Osteoblast (primary cell): Measurements from ENCODE around the gene PIGO. TPM values are rescaled to one million over a fixed set of nuclear protein-coding genes. Genes with fewer than 3 reads are reported as not detected.

Source experiments
- DNase-seq: peaks from one replicate; pipeline ENCODE4 v3.0.0; 2011; ENCODE audit warnings: low spot score, mixed read lengths; ENCODE audit not compliant: insufficient read length; ENCODE audit errors: missing footprints
- H2AFZ ChIP-seq: 2 replicates; pipeline ENCODE4 v1.6.0; 2011; ENCODE audit warnings: mild to moderate bottlenecking, low read length
- H3K27ac ChIP-seq: 2 replicates; pipeline ENCODE4 v1.5.1; 2011; ENCODE audit warnings: mild to moderate bottlenecking, low read depth, low read length, moderate library complexity
- H3K27me3 ChIP-seq: 2 replicates; pipeline ENCODE4 v1.6.0; 2012; ENCODE audit warnings: mild to moderate bottlenecking, control low read depth, inconsistent platforms, low read length, moderate library complexity; ENCODE audit not compliant: insufficient read depth
- H3K36me3 ChIP-seq: 2 replicates; pipeline ENCODE4 v1.5.1; 2011; ENCODE audit warnings: mild to moderate bottlenecking, low read length, control low read depth, moderate library complexity; ENCODE audit not compliant: insufficient read depth
- H3K4me1 ChIP-seq: 2 replicates; pipeline ENCODE4 v1.5.1; 2011; ENCODE audit warnings: mild to moderate bottlenecking, low read length, control low read depth, moderate library complexity; ENCODE audit not compliant: insufficient read depth
- H3K4me2 ChIP-seq: 2 replicates; pipeline ENCODE4 v1.6.0; 2011; ENCODE audit warnings: mild to moderate bottlenecking, low read length; ENCODE audit not compliant: insufficient read depth
- H3K4me3 ChIP-seq: fragments of 200-600 bp; sonication (generic); 3 replicates; pipeline ENCODE4 v1.5.1; 2012; ENCODE audit warnings: mild to moderate bottlenecking, low read length, inconsistent platforms; ENCODE audit not compliant: insufficient read depth
- H3K79me2 ChIP-seq: 2 replicates; pipeline ENCODE4 v1.6.0; 2012; ENCODE audit warnings: mild to moderate bottlenecking, low read length, control low read depth, inconsistent platforms; ENCODE audit not compliant: insufficient read depth
- H3K9me3 ChIP-seq: 2 replicates; pipeline ENCODE4 v1.5.1; 2011; ENCODE audit warnings: low read depth, low read length, control low read depth
- H4K20me1 ChIP-seq: 2 replicates; pipeline ENCODE4 v1.6.0; 2012; ENCODE audit warnings: mild to moderate bottlenecking, low read length, control low read depth; ENCODE audit not compliant: insufficient read depth
- CTCF ChIP-seq: IDR thresholded peaks from 2 replicates; pipeline ENCODE4 v1.5.1; 2011; ENCODE audit warnings: mild to moderate bottlenecking, low read depth, low read length, moderate library complexity; ENCODE audit errors: extremely low read depth
- total RNA-seq: library from RNA; depleted of rRNA; stranded (reverse); fragments of >200 nt; gene quantifications from 2 replicates; pipeline ENCODE4 v1.2.3, GENCODE V29; 2012

Gene PIGO
- total RNA-seq, 1 donor, result 15.9 TPM

- H3K79me2 ChIP-seq, result peaks cover 12% of the 10 kb centered on the region
- no peak overlapping the region for H3K4me3 ChIP-seq
- no peak overlapping the region for H3K4me2 ChIP-seq
- no peaks in the 10 kb centered on the region for H3K9me3 ChIP-seq
- H3K36me3 ChIP-seq, result peaks cover 61% of the 10 kb centered on the region
- H3K27me3 ChIP-seq, result no peaks in the 10 kb centered on the region
- DNase-seq, result no peak
- no peak for TF ChIP-seq CTCF
- H3K4me1 ChIP-seq, result peaks cover 7% of the 10 kb centered on the region
- no peak overlapping the region for H3K27ac ChIP-seq
- H2AFZ ChIP-seq, result no peak overlapping the region
- H4K20me1 ChIP-seq, result no peaks in the 10 kb centered on the region
Observed at GRCh38 chr9:35091536-35091935, 4.9 kb downstream of the PIGO start.

DNA sequence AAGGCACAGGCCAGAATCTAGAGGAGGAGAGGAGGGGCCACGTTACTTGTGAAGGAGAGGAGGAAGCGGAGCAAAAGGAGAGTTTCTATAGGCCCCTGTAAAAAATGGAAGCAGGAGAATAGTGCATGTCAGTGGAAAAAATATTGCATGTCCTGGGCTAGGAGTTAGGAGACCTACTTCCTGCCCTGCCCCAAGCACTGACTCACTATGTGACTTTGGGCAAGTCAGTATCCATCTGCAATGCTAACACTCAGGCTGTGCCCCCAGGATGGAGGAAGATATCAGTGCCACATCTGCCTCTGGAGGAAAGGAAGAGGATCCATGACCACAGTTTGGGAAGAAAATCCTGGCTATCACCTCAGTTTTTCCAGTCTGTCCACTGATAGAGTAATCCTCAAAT, 7.0 kb downstream of the PIGO start:
- H3K27ac ChIP-seq, result no peak overlapping the region
- H3K9me3 ChIP-seq, result no peaks in the 10 kb centered on the region
- H3K4me3 ChIP-seq, result no peak overlapping the region
- no peaks in the 10 kb centered on the region for H3K27me3 ChIP-seq
- H3K79me2 ChIP-seq, result peaks cover 2% of the 10 kb centered on the region
- H4K20me1 ChIP-seq, result no peaks in the 10 kb centered on the region
- H2AFZ ChIP-seq, result no peak overlapping the region
- H3K4me1 ChIP-seq, result no peaks in the 10 kb centered on the region
- no peak for DNase-seq
- H3K4me2 ChIP-seq, result no peak overlapping the region
- TF ChIP-seq CTCF, result no peak
- H3K36me3 ChIP-seq, result peaks cover 61% of the 10 kb centered on the region

GRCh38 chr9:35085078-35085477, 11.3 kb downstream of the PIGO start:
- Histone ChIP-seq H2AFZ (no peak overlapping the region), H4K20me1 (no peaks in the 10 kb centered on the region), H3K27me3 (no peaks in the 10 kb centered on the region), H3K79me2 (no peaks in the 10 kb centered on the region), H3K36me3 (peaks cover 26% of the 10 kb centered on the region), H3K4me3 (no peak overlapping the region), H3K27ac (no peak overlapping the region), H3K4me2 (no peak overlapping the region), H3K9me3 (no peaks in the 10 kb centered on the region), H3K4me1 (no peaks in the 10 kb centered on the region)
- no peak for DNase-seq
- TF ChIP-seq CTCF, result no peak

DNA sequence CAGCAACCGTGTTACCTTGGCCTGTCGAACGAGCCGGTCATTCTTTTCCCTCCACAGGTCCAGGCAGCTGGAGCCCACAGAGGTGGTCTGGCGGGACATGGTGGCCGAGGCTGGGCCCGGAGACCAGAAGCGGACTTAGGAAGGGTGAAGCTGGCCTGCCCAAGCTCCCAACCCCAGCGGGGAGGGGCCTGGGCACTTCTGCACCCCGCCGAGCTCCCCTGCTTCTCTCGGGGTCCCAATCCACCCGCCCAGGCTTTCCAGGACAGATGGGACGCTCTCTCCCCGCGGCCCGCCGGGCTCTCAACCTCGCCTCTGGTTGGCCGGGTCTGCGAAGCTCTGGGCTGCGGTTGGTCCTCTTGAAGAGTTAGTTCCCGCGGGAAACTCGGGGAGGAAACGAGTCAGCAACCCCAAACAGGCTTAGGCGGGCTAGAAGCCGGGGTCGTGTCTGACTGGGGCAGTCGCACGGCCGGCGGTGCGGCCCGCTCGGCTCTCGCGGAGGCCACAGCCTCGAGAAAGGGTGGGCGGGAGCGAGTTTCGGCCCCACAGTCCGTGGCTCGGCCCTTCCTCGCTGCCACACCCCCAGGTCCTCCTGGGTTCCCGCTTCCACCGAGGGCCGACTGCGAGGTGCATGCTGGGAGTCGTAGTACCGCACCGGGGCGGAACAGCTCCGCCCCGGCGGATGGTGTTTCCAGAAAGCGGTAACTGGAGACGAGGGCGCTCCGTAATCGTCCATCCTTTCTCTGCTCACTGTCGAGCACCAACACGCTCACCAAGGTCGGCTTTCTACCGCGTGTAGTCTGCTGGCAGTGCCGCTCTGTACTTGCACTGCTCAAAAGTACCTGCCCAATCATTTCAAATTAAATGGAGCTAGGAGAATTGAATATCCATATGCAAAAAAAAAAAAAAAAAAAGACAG, 16.7 kb downstream of the PIGO start, which contains the start of gene FANCG:
Gene FANCG (minus strand): TSS at position 517 of the 916 bp plus-strand sequence. CDS start 418 bp downstream, at position 99.
- peaks cover 27% of the 10 kb centered on the region for H3K79me2 ChIP-seq
- H3K4me1 ChIP-seq, result peaks cover 14% of the 10 kb centered on the region
- peak within 1 kb of the TSS; percentile 97 for H3K4me2 ChIP-seq
- peaks cover 16% of the 10 kb centered on the region for H3K36me3 ChIP-seq
- peak within 1 kb of the TSS; percentile 56 for H3K27ac ChIP-seq
- H2AFZ ChIP-seq, result peak within 1 kb of the TSS; percentile 89
- TF ChIP-seq CTCF, result no peak
- H3K27me3 ChIP-seq, result no peaks in the 10 kb centered on the region
- H4K20me1 ChIP-seq, result no peaks in the 10 kb centered on the region
- H3K9me3 ChIP-seq, result no peaks in the 10 kb centered on the region
- H3K4me3 ChIP-seq, result peak within 1 kb of the TSS; percentile 92
- peak; percentile 99 for DNase-seq
